NCI-H2196 (cell line): ENCODE results near the gene ALDH1A2.
"Not testable (repeated sequence)": the region's sequence is repeated elsewhere in the genome, so short reads cannot be mapped to it uniquely, and the experiment has no call there.

Source experiments
- DNase-seq: peaks from one replicate; lab custom pipeline; 2025; ENCODE audit not compliant: unreplicated experiment; lab: John Stamatoyannopoulos, UW

Gene ALDH1A2

GRCh38 chr15:58065445-58066041 lies at the start of gene ALDH1A2:
Gene ALDH1A2 (minus strand): TSS chr15:58065711. CDS start chr15:58065650, 61 bp downstream.
- no peak for DNase-seq

GRCh38 chr15:58114812-58115211 lies 49.3 kb upstream of the ALDH1A2 start:
- DNase-seq = no peak

- DNase-seq = no peak
Observed at GRCh38 chr15:58114388-58114787, 48.9 kb upstream of the ALDH1A2 start.

- not testable (repeated sequence) for DNase-seq
Observed at GRCh38 chr15:58113358-58113757, 47.8 kb upstream of the ALDH1A2 start.

- no peak for DNase-seq
Observed at GRCh38 chr15:58111718-58112104, 46.2 kb upstream of the ALDH1A2 start.

GRCh38 chr15:58110999-58111717 lies 45.6 kb upstream of the ALDH1A2 start:
- no peak for DNase-seq

GRCh38 chr15:58109419-58109818 lies 43.9 kb upstream of the ALDH1A2 start:
- no peak for DNase-seq

GRCh38 chr15:58108117-58108516 lies 42.6 kb upstream of the ALDH1A2 start:
- no peak for DNase-seq

- no peak for DNase-seq
Observed at GRCh38 chr15:58103482-58103881, 38.0 kb upstream of the ALDH1A2 start.

GRCh38 chr15:58096529-58097084 lies 31.1 kb upstream of the ALDH1A2 start:
- no peak for DNase-seq

GRCh38 chr15:58095415-58095814 lies 29.9 kb upstream of the ALDH1A2 start:
- DNase-seq = no peak

GRCh38 chr15:58087871-58088270 lies 22.4 kb upstream of the ALDH1A2 start:
- DNase-seq = no peak

- no peak for DNase-seq
Observed at GRCh38 chr15:58086491-58086890, 21.0 kb upstream of the ALDH1A2 start.

GRCh38 chr15:58083526-58083925 lies 18.0 kb upstream of the ALDH1A2 start:
- no peak for DNase-seq

GRCh38 chr15:58081891-58082290 lies 16.4 kb upstream of the ALDH1A2 start:
- no peak for DNase-seq

- no peak for DNase-seq
Observed at GRCh38 chr15:58081456-58081855, 15.9 kb upstream of the ALDH1A2 start.

GRCh38 chr15:58080959-58081358 lies 15.4 kb upstream of the ALDH1A2 start:
- DNase-seq = not testable (repeated sequence)

GRCh38 chr15:58080398-58080797 lies 14.9 kb upstream of the ALDH1A2 start:
- DNase-seq = no peak

- no peak for DNase-seq
Observed at GRCh38 chr15:58078591-58078990, 13.1 kb upstream of the ALDH1A2 start.

GRCh38 chr15:58077427-58077826 lies 11.9 kb upstream of the ALDH1A2 start:
- peak; percentile 1 for DNase-seq

GRCh38 chr15:58074452-58074851 lies 8.9 kb upstream of the ALDH1A2 start:
- no peak for DNase-seq

- DNase-seq = peak; percentile 25
Observed at GRCh38 chr15:58070801-58071418, 5.4 kb upstream of the ALDH1A2 start.
